A549 (cell line): Measurements from ENCODE around the gene ANKRD29. TPM values are rescaled to one million over a fixed set of nuclear protein-coding genes. Genes with fewer than 3 reads are reported as not detected.

ENCODE experiments used
- ATAC-seq, 2 experiments: fragments of 200-7000 bp in 1 of 2; fragments of >200 bp in 1 of 2; cut with Nextera tagmentation in 1 of 2; cut with Tn5 transposase in 1 of 2; 3 replicates each; pipeline versions ENCODE4 v1.8.0 to v1.9.1; 2018 to 2020; ENCODE audit warnings: mild to moderate bottlenecking in 1 of 2, moderate library complexity in 1 of 2
- CTCF ChIA-PET: fragments of 300-600 bp; sonication (Branson Sonifier 250); formaldehyde crosslinking; extraction: SDS; loops from one replicate; lab custom pipeline; 2021; ENCODE audit warnings: antibody characterized with exemption, inconsistent platforms; lab: Yijun Ruan, JAX
- POLR2A ChIA-PET: fragments of 350-600 bp; formaldehyde crosslinking; extraction: SDS; loops from one replicate; lab custom pipeline; 2021; ENCODE audit warnings: antibody characterized with exemption, inconsistent platforms; lab: Yijun Ruan, JAX
- DNase-seq, 2 experiments: peaks; one replicate each; pipeline versions ENCODE4 v3.0.0 to v3.0.0-alpha.2; 2011 to 2016; ENCODE audit warnings: low read depth in 1 of 2, low spot score in 1 of 2
- FAIRE-seq: peaks from 2 replicates; lab custom pipeline; 2011; peaks lifted over from hg19 to GRCh38; lab: Jason Lieb, UNC
- H3K27ac ChIP-seq, 2 experiments: fragments of >200 bp; sonication (Bioruptor Twin); formaldehyde crosslinking; 3 replicates each; pipeline ENCODE4 v1.5.1; 2016 to 2017
- H3K4me1 ChIP-seq: fragments of >200 bp; sonication (Bioruptor Twin); formaldehyde crosslinking; 3 replicates; pipeline ENCODE4 v1.6.1; 2016
- H3K4me2 ChIP-seq: fragments of >200 bp; sonication (Bioruptor Twin); formaldehyde crosslinking; 3 replicates; pipeline ENCODE4 v1.6.1; 2016
- H3K4me3 ChIP-seq: fragments of >200 bp; sonication (Bioruptor Twin); formaldehyde crosslinking; 3 replicates; pipeline ENCODE4 v1.5.1; 2016
- H3K9me3 ChIP-seq: fragments of >200 bp; sonication (Bioruptor Twin); formaldehyde crosslinking; 3 replicates; pipeline ENCODE4 v1.6.1; 2016
- CEBPB ChIP-seq, 2 experiments: fragments of >200 bp in 1 of 2; sonication (Bioruptor Twin) in 1 of 2; formaldehyde crosslinking in 1 of 2; IDR thresholded peaks; 2 replicates each; pipeline ENCODE4 v1.6.1; 2012 to 2016
- CTCF ChIP-seq: fragments of >200 bp; sonication (Bioruptor Twin); formaldehyde crosslinking; IDR thresholded peaks from 3 replicates; pipeline ENCODE4 v1.5.1; 2016
- ELK1 ChIP-seq: fragments of 150-350 bp; IDR thresholded peaks from 2 replicates; pipeline ENCODE4 v1.6.1; 2014; ENCODE audit warnings: low read depth, mild to moderate bottlenecking, low read length
- ESRRA ChIP-seq: fragments of 150-350 bp; IDR thresholded peaks from 2 replicates; pipeline ENCODE4 v1.6.1; 2014; ENCODE audit warnings: mild to moderate bottlenecking, low read length, borderline replicate concordance
- FOSB ChIP-seq: fragments of 250-450 bp; sonication (Bioruptor Pico); IDR thresholded peaks from 2 replicates; pipeline ENCODE4 v1.5.0; 2020; ENCODE audit warnings: mild to moderate bottlenecking, moderate library complexity
- FOSL2 ChIP-seq, 2 experiments: fragments of 450-650 bp in 1 of 2; fragments of >200 bp in 1 of 2; sonication (Bioruptor Twin) in 1 of 2; formaldehyde crosslinking; IDR thresholded peaks; 2 replicates each; pipeline versions ENCODE4 v1.5.0 to v1.6.1; 2016 to 2020; ENCODE audit warnings: mild to moderate bottlenecking in 1 of 2, moderate library complexity in 1 of 2
- GATA3 ChIP-seq: IDR thresholded peaks from 2 replicates; pipeline ENCODE4 v1.6.1; 2012; ENCODE audit warnings: borderline replicate concordance
- HES2 ChIP-seq: fragments of >200 bp; sonication (Bioruptor Twin); formaldehyde crosslinking; IDR thresholded peaks from 2 replicates; pipeline ENCODE4 v1.6.1; 2016
- JUNB ChIP-seq: fragments of >200 bp; sonication (Bioruptor Twin); formaldehyde crosslinking; IDR thresholded peaks from 2 replicates; pipeline ENCODE4 v1.6.1; 2016
- KDM5A ChIP-seq: fragments of 200-600 bp; sonication (generic); IDR thresholded peaks from 2 replicates; pipeline ENCODE4 v1.6.1; 2016; ENCODE audit warnings: antibody characterized with exemption, mild to moderate bottlenecking
- MAX ChIP-seq: IDR thresholded peaks from 2 replicates; pipeline ENCODE4 v1.6.1; 2012
- MAZ ChIP-seq: fragments of 150-350 bp; IDR thresholded peaks from 2 replicates; pipeline ENCODE4 v1.6.1; 2014; ENCODE audit warnings: antibody characterized with exemption, low read depth, low read length, borderline replicate concordance
- MYC ChIP-seq: IDR thresholded peaks from 2 replicates; pipeline ENCODE4 v1.6.1; 2012; ENCODE audit warnings: mild to moderate bottlenecking, inconsistent platforms, low read length, improper control_type of control experiment, borderline replicate concordance
- NFE2L2 ChIP-seq: fragments of 150-350 bp; conservative IDR thresholded peaks from 2 replicates; pipeline ENCODE4 v1.6.1; 2014; ENCODE audit warnings: low read length
- NR3C1 ChIP-seq: fragments of >200 bp; sonication (Bioruptor Twin); formaldehyde crosslinking; IDR thresholded peaks from 3 replicates; pipeline ENCODE4 v1.6.1; 2017
- POLR2A ChIP-seq: IDR thresholded peaks from 2 replicates; pipeline ENCODE4 v1.6.1; 2012; ENCODE audit warnings: mild to moderate bottlenecking, low read length
- RCOR1 ChIP-seq: fragments of 150-350 bp; IDR thresholded peaks from 2 replicates; pipeline ENCODE4 v1.6.1; 2014; ENCODE audit warnings: antibody characterized with exemption, low read length, low read depth
- REST ChIP-seq: fragments of 200-600 bp; sonication (generic); IDR thresholded peaks from 2 replicates; pipeline ENCODE4 v1.6.1; 2016; ENCODE audit warnings: antibody characterized with exemption, mild to moderate bottlenecking, moderate library complexity
- SMC3 ChIP-seq: fragments of >200 bp; sonication (Bioruptor Twin); formaldehyde crosslinking; IDR thresholded peaks from 3 replicates; pipeline ENCODE4 v1.6.1; 2018; ENCODE audit warnings: inconsistent platforms
- TP53 ChIP-seq: fragments of 250-450 bp; sonication (Bioruptor Pico); IDR thresholded peaks from 2 replicates; pipeline ENCODE4 v1.5.0; 2021; ENCODE audit warnings: mild to moderate bottlenecking, moderate library complexity
- ZC3H11A ChIP-seq: fragments of 450-650 bp; IDR thresholded peaks from 2 replicates; pipeline ENCODE4 v1.6.1; 2014; ENCODE audit warnings: antibody characterized with exemption, mild to moderate bottlenecking
- ZFP36 ChIP-seq: fragments of 450-650 bp; IDR thresholded peaks from 2 replicates; pipeline ENCODE4 v1.6.1; 2014; ENCODE audit warnings: borderline replicate concordance; ENCODE audit not compliant: partially characterized antibody
- WGBS: methylation state at CpG from one replicate; pipeline ENCODE4 v1.1.6; 2017; ENCODE audit errors: missing lambda C conversion rate; 5-methylcytosine and 5-hydroxymethylcytosine counted together
- polyA plus RNA-seq, 4 experiments: library from polyadenylated mRNA; depleted of rRNA in 3 of 4; stranded (reverse); fragments of >200 nt; fragmentation: RNase III in 1 of 4; extraction: RNeasy Plus Mini Kit Qiagen cat#74134 plus additional on column Dnase treatment in 1 of 4; gene quantifications; 2 replicates in 3 of 4; 3 replicates in 1 of 4; pipeline ENCODE4 v1.2.3, GENCODE V29; 2011 to 2017

The ANKRD29 gene
- polyA plus RNA-seq, 2 of the 4 experiments (the other 2 are of a cell fraction): 12.4 to 25.4 TPM

- Histone ChIP-seq H3K4me3 (no peak overlapping the region), H3K9me3 (no peaks in the 10 kb centered on the region)
- ATAC-seq: no peak
- no peak for TF ChIP-seq FOSL2 (IDR thresholded peaks at IDR 0.05)
- TF ChIP-seq FOSL2 (CRISPR knock-in tag; IDR thresholded peaks at IDR 0.05): peak; percentile 28; the same call in 1 of the 2 replicates
- TF ChIP-seq REST: no peak
- TF ChIP-seq ZC3H11A: no peak
- TF ChIP-seq ZFP36: no peak
- TF ChIP-seq CEBPB (IDR thresholded peaks at IDR 0.05): peak; percentile 44 to 56; a peak in 2 of 4 replicates
- TF ChIP-seq NFE2L2: no peak
- TF ChIP-seq, all 56 proteins: peak for 2
- FAIRE-seq (no peak), DNase-seq (no peak)
- Histone ChIP-seq H3K27ac (peak overlapping the region in 1 of 2 experiments; percentile 66; a peak in 2 of 6 replicates), H3K4me2 (peak overlapping the region; percentile 50), H3K4me1 (peaks cover 18% of the 10 kb centered on the region)
- POLR2A ChIA-PET: no interaction called here
- 85% methylated on average over 5 of the region's 5 CpGs for WGBS
- CTCF ChIA-PET: interaction anchor here (0.6 to 1.4 kb wide), 4 partner anchors 19 to 170 kb away, joined by 3 to 4 read pairs (median 4); no protein-coding TSS in a partner anchor
Observed at GRCh38 chr18:23658285-23658684, 4.4 kb downstream of the ANKRD29 start.

- peak; percentile 29; the same call in 1 of the 2 replicates for TF ChIP-seq GATA3
- no peak for TF ChIP-seq ESRRA
- TF ChIP-seq, all 56 proteins: peak for 1
- Histone ChIP-seq H3K4me3 (no peak overlapping the region), H3K27ac (peak overlapping the region; percentile 57 to 83), H3K4me2 (peak overlapping the region; percentile 63), H3K4me1 (peaks cover 43% of the 10 kb centered on the region), H3K9me3 (no peaks in the 10 kb centered on the region)
- CTCF ChIA-PET: interaction anchor here (0.9 to 5.3 kb wide), 3 partner anchors 11 to 62 kb away, joined by 3 to 28 read pairs (median 9); no protein-coding TSS in a partner anchor
- 45% methylated on average over 6 of the region's 6 CpGs for WGBS
- ATAC-seq: peak; percentile 41 to 68; a peak in 4 of 6 replicates
- DNase-seq: no peak
- POLR2A ChIA-PET: interaction anchor here (1.2 kb wide), 1 partner anchor 11 kb away, joined by 3 read pairs; no protein-coding TSS in a partner anchor
- no peak for FAIRE-seq
Observed at GRCh38 chr18:23652232-23652631, 10.5 kb downstream of the ANKRD29 start.

- peak; percentile 88 to 96 for ATAC-seq
- CTCF ChIA-PET: interaction anchor here (0.9 to 5.3 kb wide), 5 partner anchors 10 to 63 kb away, joined by 3 to 28 read pairs (median 3); partner anchors contain the start of gene LAMA3
- TF ChIP-seq NR3C1 (no peak), GATA3 (peak; percentile 66; the same call in 1 of the 2 replicates), SMC3 (no peak), MAZ (no peak), FOSB (CRISPR knock-in tag) (no peak), HES2 (0 out of 2 replicates have a peak, but pooled peaks have one; percentile 17), ZFP36 (no peak), TP53 (CRISPR knock-in tag) (no peak), KDM5A (no peak), CTCF (no peak), ELK1 (no peak), ESRRA (no peak), JUNB (peak; percentile 70), MAX (0 out of 2 replicates have a peak, but pooled peaks have one; percentile 30), MYC (no peak), CEBPB (IDR thresholded peaks at IDR 0.05) (peak; percentile 78 to 94; a peak in 3 of 4 replicates), RCOR1 (no peak), POLR2A (no peak)
Observed at GRCh38 chr18:23650968-23651927, 11.5 kb downstream of the ANKRD29 start.

More at GRCh38 chr18:23650968-23651927, 11.5 kb downstream of the ANKRD29 start:
- H3K27ac ChIP-seq: peak overlapping the region; percentile 57 to 83
- FAIRE-seq (no peak), DNase-seq (peak; percentile 51 to 56)
- no peak overlapping the region for H3K4me3 ChIP-seq
- POLR2A ChIA-PET: interaction anchor here (0.7 to 1.2 kb wide), 2 partner anchors 12 to 22 kb away, joined by 3 read pairs; no protein-coding TSS in a partner anchor
- peak overlapping the region; percentile 63 for H3K4me2 ChIP-seq
- H3K4me1 ChIP-seq: peaks cover 43% of the 10 kb centered on the region
- no peaks in the 10 kb centered on the region for H3K9me3 ChIP-seq
- WGBS: 48% methylated on average over 6 of the region's 6 CpGs
